ENCODE measurements around the gene ESYT1. TPM values are rescaled to one million over a fixed set of nuclear protein-coding genes. Genes with fewer than 3 reads are reported as not detected.

ESYT1 gene
- total RNA-seq, 1 donor from 2014 or later: 464 TPM

GRCh38 chr12:56081393-56082347, 46.4 kb upstream of the ESYT1 start:
- TF ChIP-seq CTCF (conservative IDR thresholded peaks at IDR 0.05; ENCODE audit: low read depth, low read length): no peak
- H3K4me3 ChIP-seq (ENCODE audit: low read depth, low read length): peak overlapping the region; percentile 85
- DNase-seq (ENCODE audit: low read depth): no peak

- TF ChIP-seq CTCF (conservative IDR thresholded peaks at IDR 0.05; ENCODE audit: low read depth, low read length): no peak
- no peak overlapping the region for H3K4me3 ChIP-seq (ENCODE audit: low read depth, low read length)
- no peak for DNase-seq (ENCODE audit: low read depth)
Observed at GRCh38 chr12:56082382-56082781, 45.7 kb upstream of the ESYT1 start.

- TF ChIP-seq CTCF (conservative IDR thresholded peaks at IDR 0.05; ENCODE audit: low read depth, low read length): no peak
- no peak overlapping the region for H3K4me3 ChIP-seq (ENCODE audit: low read depth, low read length)
- no peak for DNase-seq (ENCODE audit: low read depth)
Observed at GRCh38 chr12:56082967-56083366, 45.1 kb upstream of the ESYT1 start.

GRCh38 chr12:56084958-56085543, 43.0 kb upstream of the ESYT1 start:
- H3K4me3 ChIP-seq (ENCODE audit: low read depth, low read length): no peak overlapping the region
- DNase-seq (ENCODE audit: low read depth): no peak
- TF ChIP-seq CTCF (conservative IDR thresholded peaks at IDR 0.05; ENCODE audit: low read depth, low read length): peak; percentile 50

GRCh38 chr12:56086096-56086495, 42.0 kb upstream of the ESYT1 start:
- no peak for TF ChIP-seq CTCF (conservative IDR thresholded peaks at IDR 0.05; ENCODE audit: low read depth, low read length)
- DNase-seq (ENCODE audit: low read depth): no peak
- no peak overlapping the region for H3K4me3 ChIP-seq (ENCODE audit: low read depth, low read length)

- no peak for DNase-seq (ENCODE audit: low read depth)
- no peak overlapping the region for H3K4me3 ChIP-seq (ENCODE audit: low read depth, low read length)
- TF ChIP-seq CTCF (conservative IDR thresholded peaks at IDR 0.05; ENCODE audit: low read depth, low read length): no peak
Observed at GRCh38 chr12:56086608-56087007, 41.5 kb upstream of the ESYT1 start.

All from epithelial cell of proximal tubule (primary cell).